ENCODE measurements around the gene SET. TPM values are rescaled to one million over a fixed set of nuclear protein-coding genes. Genes with fewer than 3 reads are reported as not detected.

Gene SET
- total and polyA plus RNA-seq, 2 of the 8 experiments (the other 6 are each of a cell fraction or from before 2014, with no cell fraction given): 466 to 1,345 TPM

- H3K27me3 ChIP-seq (replicated peaks in 1 of 4; ENCODE audit: control insufficient read depth in 3 of 4, extremely low read depth in 1 of 4, insufficient read depth in 3 of 4, low read length in 3 of 4): no peaks in the 10 kb centered on the region
- H2AK5ac ChIP-seq (ENCODE audit: low read depth, low read length): no peak overlapping the region
- no peak overlapping the region for H2BK20ac ChIP-seq (ENCODE audit: low read length)
- H2BK15ac ChIP-seq (ENCODE audit: low read length): no peak overlapping the region
- H3K23ac ChIP-seq (ENCODE audit: insufficient read length): no peak overlapping the region
- no peak overlapping the region for H4K91ac ChIP-seq (replicated peaks; ENCODE audit: insufficient read length, low read length)
- WGBS, 2 experiments (ENCODE audit: extremely low coverage in 1 of 2, insufficient coverage in 1 of 2, insufficient read length in 1 of 2, insufficient replicate concordance in 2 of 2, low coverage in 1 of 2, low lambda C conversion rate in 2 of 2, missing lambda C conversion rate in 1 of 2): 90% methylated on average over 4 of the region's 5 CpGs; no CpG with 5 or more reads in 1 of the 2 experiments
- no peak for TF ChIP-seq SAP30 (IDR thresholded peaks at IDR 0.05; ENCODE audit: insufficient read depth, insufficient replicate concordance, low read length)
- no peak for TF ChIP-seq SP1 (IDR thresholded peaks at IDR 0.05; ENCODE audit: low read depth, low read length)
- no peak for TF ChIP-seq TEAD4 (IDR thresholded peaks at IDR 0.05; ENCODE audit: low read depth, low read length)
- no peak for TF ChIP-seq JUN (IDR thresholded peaks at IDR 0.05; ENCODE audit: low read depth, low read length)
- no peak for TF ChIP-seq CHD2 (IDR thresholded peaks at IDR 0.05; ENCODE audit: low read length)
- no peak for TF ChIP-seq CBX8 (IDR thresholded peaks at IDR 0.05; ENCODE audit: borderline replicate concordance, low read depth, low read length)
- no peak for TF ChIP-seq PHF8 (conservative IDR thresholded peaks at IDR 0.05; ENCODE audit: low read depth, low read length)
- no peak for TF ChIP-seq TCF12 (IDR thresholded peaks at IDR 0.05; ENCODE audit: low read depth, low read length)
- no peak for TF ChIP-seq EZH2 (IDR thresholded peaks at IDR 0.05; ENCODE audit: low read depth, low read length, severe bottlenecking)
- no peak for TF ChIP-seq POLR2A (IDR thresholded peaks at IDR 0.05; ENCODE audit: control extremely low read depth in 1 of 2, low read depth in 2 of 2, low read length in 2 of 2)
- TF ChIP-seq CBX5 (IDR thresholded peaks at IDR 0.05; ENCODE audit: low read depth, low read length): no peak
- no peak for TF ChIP-seq KDM1A (IDR thresholded peaks at IDR 0.05; ENCODE audit: borderline replicate concordance, low read length)
- ChIA-PET CTCF (ENCODE audit: partially characterized antibody) (interaction anchor here (1.5 kb wide), 1 partner anchor 86 kb away, joined by 4 read pairs; no protein-coding TSS in a partner anchor), POLR2A (ENCODE audit: partially characterized antibody) (interaction anchor here (0.6 to 46.1 kb wide), 3 partner anchors 9 to 111 kb away, joined by 4 to 1197 read pairs (median 133); partner anchors contain the start of genes DYNC2I2 and SET)
- no peak overlapping the region for H3K56ac ChIP-seq (replicated peaks; ENCODE audit: insufficient read length, low read depth, low read length)
- no peak overlapping the region for H3K4ac ChIP-seq (replicated peaks; ENCODE audit: insufficient read length, low read depth, low read length)
- no peak overlapping the region for H2BK5ac ChIP-seq (ENCODE audit: low read depth, low read length)
- H4K20me1 ChIP-seq (replicated peaks in 1 of 2; ENCODE audit: control insufficient read depth in 1 of 2, insufficient read depth in 2 of 2, low read length in 2 of 2): peaks cover 0 to 2% of the 10 kb centered on the region in 2 experiments
- no peaks in the 10 kb centered on the region for H3K79me2 ChIP-seq (ENCODE audit: control insufficient read depth in 1 of 2, insufficient read depth in 2 of 2, low read length in 2 of 2)
- no peak overlapping the region for H3K4me3 ChIP-seq (ENCODE audit: extremely low read depth in 1 of 4, insufficient read depth in 2 of 4, low read depth in 3 of 4, low read length in 4 of 4)
- no peak overlapping the region for H3K14ac ChIP-seq (ENCODE audit: insufficient read length)
- H2BK120ac ChIP-seq (replicated peaks; ENCODE audit: low read depth, low read length): no peak overlapping the region
- H3K4me2 ChIP-seq (ENCODE audit: insufficient read depth in 1 of 2, low read depth in 2 of 2, low read length in 2 of 2): no peak overlapping the region
- FAIRE-seq: no peak
- H3K27ac ChIP-seq (ENCODE audit: low read depth, low read length): no peak overlapping the region
- H4K8ac ChIP-seq (ENCODE audit: extremely low read depth, insufficient read depth, low read length): no peak overlapping the region
- DNase-seq (ENCODE audit: low read depth in 1 of 2, low spot score in 2 of 2): no peak
- peaks cover 0 to 3% (median 0%) of the 10 kb centered on the region in 4 experiments; a peak in 3 of 7 replicates for H3K4me1 ChIP-seq (replicated peaks in 1 of 4; ENCODE audit: control insufficient read depth in 3 of 4, insufficient read depth in 4 of 4, low read length in 3 of 4)
- no peaks in the 10 kb centered on the region for H3K9me3 ChIP-seq (ENCODE audit: insufficient read depth in 2 of 2, low read depth in 1 of 2, low read length in 1 of 2)
- no peak overlapping the region for H4K5ac ChIP-seq (ENCODE audit: insufficient read length, low read depth, low read length)
- H3K9ac ChIP-seq (replicated peaks in 1 of 4; ENCODE audit: extremely low read depth in 1 of 4, low read depth in 3 of 4, low read length in 3 of 4): no peak overlapping the region
- no peak overlapping the region for H3K18ac ChIP-seq (ENCODE audit: extremely low read depth, low read length)
- peaks cover 3% of the 10 kb centered on the region; the same call in 1 of the 2 replicates for H3K79me1 ChIP-seq (ENCODE audit: low read depth, low read length)
- H2AFZ ChIP-seq (ENCODE audit: low read length): no peak overlapping the region
- H3K23me2 ChIP-seq (ENCODE audit: low read depth, low read length): peaks cover 2% of the 10 kb centered on the region
- H3K36me3 ChIP-seq (ENCODE audit: control insufficient read depth in 2 of 4, insufficient read depth in 4 of 4, low read length in 3 of 4): peaks cover 0 to 15% (median 12%) of the 10 kb centered on the region in 4 experiments; a peak in 5 of 8 replicates
- H2BK12ac ChIP-seq (ENCODE audit: low read depth, low read length): no peak overlapping the region
Measured at GRCh38 chr9:128718475-128718874, 29.5 kb downstream of the SET start.

All from H1 (cell line).